Stomach (tissue), 4 donors: ENCODE results near the gene FXR2.

Experiments
- CTCF ChIP-seq, 7 experiments: fragments of 450-650 bp in 4 of 7; fragments of 200-600 bp in 3 of 7; sonication (generic) in 3 of 7; IDR thresholded peaks; one replicate each; pipeline ENCODE4 v1.5.1; 2016 to 2019; ENCODE audit warnings: antibody characterized with exemption in 7 of 7, control low read depth in 2 of 7, mild to moderate bottlenecking in 1 of 7
- POLR2AphosphoS5 ChIP-seq, 3 donors: sonication (generic); formaldehyde crosslinking; IDR thresholded peaks; one replicate each; pipeline ENCODE4 v1.6.1; 2016; ENCODE audit warnings: antibody characterized with exemption in 3 of 3

DNA sequence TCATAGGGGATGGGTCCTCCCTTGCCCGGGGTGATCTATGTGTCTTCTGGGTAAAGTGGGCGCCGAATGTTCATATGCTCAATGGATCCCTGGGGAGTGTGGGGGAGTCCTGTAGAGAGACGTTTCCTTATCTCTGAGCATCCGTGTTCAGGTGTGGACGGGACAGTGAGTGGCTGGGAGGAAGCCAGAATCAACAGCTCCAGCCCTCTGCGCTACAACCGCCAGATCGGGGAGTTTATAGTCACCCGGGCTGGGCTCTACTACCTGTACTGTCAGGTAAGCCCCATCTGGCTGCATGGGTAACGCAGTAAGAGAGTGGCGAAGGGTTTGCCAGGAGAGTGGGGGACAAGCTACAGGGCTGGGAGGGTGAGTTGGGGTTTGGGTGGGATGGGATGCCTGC is 58.1 kb downstream of the FXR2 start:
- TF ChIP-seq CTCF (IDR thresholded peaks at IDR 0.05), result no peak
- TF ChIP-seq POLR2AphosphoS5 (IDR thresholded peaks at IDR 0.05), result no peak
